SK-N-SH (cell line): ENCODE measurements around the gene CDC27.

Experiments
- EP300 ChIP-seq, 2 experiments: IDR thresholded peaks; 2 replicates each; pipeline versions ENCODE4 v1.4.0 to v1.6.1; 2012; ENCODE audit warnings: borderline replicate concordance in 1 of 2, low read depth in 1 of 2, low read length in 1 of 2
- MXI1 ChIP-seq: IDR thresholded peaks from 2 replicates; pipeline ENCODE4 v1.6.1; 2012; ENCODE audit warnings: mild to moderate bottlenecking, low read depth, low read length, improper control_type of control experiment
- POLR2AphosphoS5 ChIP-seq: IDR thresholded peaks from 2 replicates; pipeline ENCODE4 v1.6.1; 2012; ENCODE audit warnings: low read depth, low read length
- ZBTB33 ChIP-seq: IDR thresholded peaks from 2 replicates; pipeline ENCODE4 v1.4.0; 2012; ENCODE audit warnings: low read depth, borderline replicate concordance
- TF ChIP-seq, protein P1 (sequence below): fragments of 200-600 bp; sonication (generic); IDR thresholded peaks from 2 replicates; pipeline ENCODE4 v1.6.1; 2017; ENCODE audit warnings: antibody characterized with exemption, mild to moderate bottlenecking, moderate library complexity
- TF ChIP-seq, protein P2 (sequence below): fragments of 150-350 bp; IDR thresholded peaks from 2 replicates; pipeline ENCODE4 v1.6.1; 2017; ENCODE audit warnings: antibody characterized with exemption, low read length, low read depth, borderline replicate concordance

DNA sequence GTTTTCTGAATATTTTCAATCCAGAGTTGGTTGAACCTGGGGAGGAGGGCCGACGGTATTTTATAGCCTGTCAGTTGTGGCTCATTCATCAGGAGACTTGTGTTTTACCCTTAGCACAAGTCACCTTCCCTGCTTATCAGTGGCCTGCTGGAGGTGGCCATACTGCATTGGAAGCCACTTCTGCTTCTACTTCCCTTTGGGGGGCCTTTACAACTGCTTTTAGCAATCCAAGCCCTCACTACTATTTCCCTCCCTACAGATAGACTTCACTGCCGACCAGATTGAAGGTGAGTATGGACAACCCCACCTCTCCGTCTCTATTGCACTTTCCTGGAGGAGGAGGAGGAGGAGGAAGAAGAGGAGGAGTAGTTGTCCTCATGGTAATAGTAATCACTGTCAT lies 24.4 kb upstream of the CDC27 start:
- no peak for TF ChIP-seq MXI1
- no peak for TF ChIP-seq POLR2AphosphoS5
- TF ChIP-seq EP300 (IDR thresholded peaks at IDR 0.05; ENCODE audit: borderline replicate concordance in 1 of 2, low read depth in 1 of 2, low read length in 1 of 2) = no peak
- TF ChIP-seq, protein P1, sequence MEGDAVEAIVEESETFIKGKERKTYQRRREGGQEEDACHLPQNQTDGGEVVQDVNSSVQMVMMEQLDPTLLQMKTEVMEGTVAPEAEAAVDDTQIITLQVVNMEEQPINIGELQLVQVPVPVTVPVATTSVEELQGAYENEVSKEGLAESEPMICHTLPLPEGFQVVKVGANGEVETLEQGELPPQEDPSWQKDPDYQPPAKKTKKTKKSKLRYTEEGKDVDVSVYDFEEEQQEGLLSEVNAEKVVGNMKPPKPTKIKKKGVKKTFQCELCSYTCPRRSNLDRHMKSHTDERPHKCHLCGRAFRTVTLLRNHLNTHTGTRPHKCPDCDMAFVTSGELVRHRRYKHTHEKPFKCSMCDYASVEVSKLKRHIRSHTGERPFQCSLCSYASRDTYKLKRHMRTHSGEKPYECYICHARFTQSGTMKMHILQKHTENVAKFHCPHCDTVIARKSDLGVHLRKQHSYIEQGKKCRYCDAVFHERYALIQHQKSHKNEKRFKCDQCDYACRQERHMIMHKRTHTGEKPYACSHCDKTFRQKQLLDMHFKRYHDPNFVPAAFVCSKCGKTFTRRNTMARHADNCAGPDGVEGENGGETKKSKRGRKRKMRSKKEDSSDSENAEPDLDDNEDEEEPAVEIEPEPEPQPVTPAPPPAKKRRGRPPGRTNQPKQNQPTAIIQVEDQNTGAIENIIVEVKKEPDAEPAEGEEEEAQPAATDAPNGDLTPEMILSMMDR = no peak
- no peak for TF ChIP-seq ZBTB33
- TF ChIP-seq, protein P2, sequence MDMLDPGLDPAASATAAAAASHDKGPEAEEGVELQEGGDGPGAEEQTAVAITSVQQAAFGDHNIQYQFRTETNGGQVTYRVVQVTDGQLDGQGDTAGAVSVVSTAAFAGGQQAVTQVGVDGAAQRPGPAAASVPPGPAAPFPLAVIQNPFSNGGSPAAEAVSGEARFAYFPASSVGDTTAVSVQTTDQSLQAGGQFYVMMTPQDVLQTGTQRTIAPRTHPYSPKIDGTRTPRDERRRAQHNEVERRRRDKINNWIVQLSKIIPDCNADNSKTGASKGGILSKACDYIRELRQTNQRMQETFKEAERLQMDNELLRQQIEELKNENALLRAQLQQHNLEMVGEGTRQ = no peak
